Activated T-helper 2 cell treated with anti-CD3 and anti-CD28 coated beads, Interferon-gamma antibody, Interleukin-2, Interleukin-4, amounts not matched to agents 10 μg/mL and 5 μg/mL and 100 μg/mL, durations not matched to agents 14 hours and 24 hours and 36 hours (primary cell): ENCODE data around the gene FAM209B. TPM values are rescaled to one million over a fixed set of nuclear protein-coding genes. Genes with fewer than 3 reads are reported as not detected.
"Not testable (repeated sequence)": the region's sequence is repeated elsewhere in the genome, so short reads cannot be mapped to it uniquely, and the experiment has no call there.

Experiments used
- DNase-seq: peaks from one replicate; pipeline ENCODE4 v3.0.0; 2021; ENCODE audit warnings: low spot score
- H3K27ac Mint-ChIP-seq: one replicate; pipeline ENCODE4 v1.8.0; 2021; ENCODE audit warnings: mixed read lengths
- H3K27me3 Mint-ChIP-seq: one replicate; pipeline ENCODE4 v1.8.0; 2021; ENCODE audit warnings: low read depth, mixed read lengths
- H3K36me3 Mint-ChIP-seq: one replicate; pipeline ENCODE4 v1.8.0; 2021; ENCODE audit warnings: low read depth, mixed read lengths
- H3K4me1 Mint-ChIP-seq: one replicate; pipeline ENCODE4 v1.8.0; 2021; ENCODE audit warnings: low read depth, mixed read lengths
- H3K4me3 Mint-ChIP-seq: one replicate; pipeline ENCODE4 v1.8.0; 2021; ENCODE audit warnings: low read depth, mild to moderate bottlenecking, moderate library complexity, mixed read lengths
- H3K9me3 Mint-ChIP-seq: one replicate; pipeline ENCODE4 v1.8.0; 2021; ENCODE audit warnings: mixed read lengths
- intact Hi-C: fragments of 100-400 bp; cut with micrococcal nuclease; formaldehyde crosslinking; loops from one replicate; pipeline ENCODE4 v1.15.1; 2023
- total RNA-seq: library from RNA; stranded (reverse); gene quantifications from 2 replicates; pipeline ENCODE4 v1.2.3, GENCODE V29; 2022

Gene FAM209B
- total RNA-seq, 1 donor from 2014 or later = 1.8 TPM

DNA sequence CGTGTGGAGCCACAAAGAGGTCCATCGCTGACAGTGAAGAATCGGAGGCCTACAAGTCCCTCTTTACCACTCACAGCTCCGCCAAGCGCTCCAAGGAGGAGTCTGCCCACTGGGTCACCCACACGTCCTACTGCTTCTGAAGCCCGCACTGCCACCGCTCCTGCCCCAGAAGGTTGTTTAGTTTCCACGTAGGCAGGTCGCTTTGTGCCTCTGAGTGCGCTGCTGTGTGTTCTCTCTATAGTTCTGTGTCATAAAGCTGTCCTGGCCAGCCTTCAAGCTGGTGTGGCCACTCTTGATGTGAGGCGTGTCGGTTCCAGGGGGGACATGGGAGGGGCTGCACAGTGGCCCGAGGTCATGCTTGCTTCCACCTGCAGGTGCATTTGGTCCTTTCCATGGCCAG is 14.9 kb upstream of the FAM209B start:
- H3K36me3 Mint-ChIP-seq = peaks cover 77% of the 10 kb centered on the region
- no peak for DNase-seq
- no peaks in the 10 kb centered on the region for H3K27me3 Mint-ChIP-seq
- no peak overlapping the region for H3K27ac Mint-ChIP-seq
- intact Hi-C loops = loop anchor here (5.0 kb wide), 1 partner anchor 116 kb away; no protein-coding TSS in a partner anchor
- peaks cover 2% of the 10 kb centered on the region for H3K4me1 Mint-ChIP-seq
- H3K4me3 Mint-ChIP-seq = no peak overlapping the region
- H3K9me3 Mint-ChIP-seq = peaks cover 22% of the 10 kb centered on the region

DNA sequence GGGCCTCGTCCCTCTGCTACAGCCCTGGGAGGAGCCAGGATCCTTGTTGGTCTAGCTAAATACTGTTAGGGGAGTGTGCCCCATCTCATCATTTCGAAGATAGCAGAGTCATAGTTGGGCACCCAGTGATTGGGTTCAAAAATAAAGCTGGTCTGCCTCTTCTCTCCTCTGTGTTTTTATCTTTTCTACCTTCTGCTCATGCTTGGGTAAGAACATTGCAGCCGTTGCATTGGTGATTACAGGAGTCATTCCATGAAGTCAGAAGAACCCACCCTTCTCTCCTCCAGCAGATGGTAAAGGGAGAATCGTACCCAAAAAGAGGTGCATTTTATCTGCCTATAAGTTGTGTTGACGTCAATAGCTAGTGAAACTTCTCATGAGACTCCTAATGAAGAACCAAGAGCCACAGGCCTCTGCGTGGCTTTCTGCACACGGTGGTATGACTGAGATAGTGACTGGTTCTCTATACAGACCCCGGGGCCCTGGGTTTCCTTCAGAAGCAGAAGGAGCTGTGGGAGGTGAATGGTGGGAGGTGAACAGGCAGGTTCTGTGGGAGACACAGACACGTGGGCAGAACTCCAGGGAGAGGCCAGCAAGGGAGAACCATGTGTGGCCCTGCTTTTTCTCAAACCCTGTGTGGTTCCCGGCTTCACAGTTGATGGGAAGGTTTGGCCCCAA is 14.2 kb upstream of the FAM209B start:
- no peak for DNase-seq
- no peak overlapping the region for H3K27ac Mint-ChIP-seq
- H3K27me3 Mint-ChIP-seq = no peaks in the 10 kb centered on the region
- H3K36me3 Mint-ChIP-seq = peaks cover 76% of the 10 kb centered on the region
- H3K9me3 Mint-ChIP-seq = peaks cover 22% of the 10 kb centered on the region
- no peak overlapping the region for H3K4me3 Mint-ChIP-seq
- intact Hi-C loops = loop anchor here (5.0 kb wide), 1 partner anchor 117 kb away; no protein-coding TSS in a partner anchor
- peaks cover 6% of the 10 kb centered on the region for H3K4me1 Mint-ChIP-seq

DNA sequence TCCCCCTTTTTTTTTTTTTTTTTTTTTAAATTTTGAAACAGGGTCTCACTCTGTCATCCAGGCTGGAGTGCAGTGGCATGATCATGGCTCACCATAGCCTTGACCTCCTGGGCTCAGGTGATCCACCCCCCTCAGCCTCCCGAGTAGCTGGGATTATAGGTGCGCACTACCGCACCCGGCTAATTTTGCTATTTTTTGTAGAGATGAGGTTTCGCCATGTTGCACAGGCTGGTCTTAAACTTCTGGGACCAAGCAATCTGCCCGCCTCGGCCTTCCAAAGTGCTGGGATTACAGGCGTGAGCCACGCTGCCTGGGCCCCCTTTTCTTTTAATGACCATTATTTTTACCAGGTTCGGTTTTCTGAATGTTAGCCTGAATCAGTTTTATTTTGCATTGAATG is 13.5 kb upstream of the FAM209B start:
- intact Hi-C loops = loop anchor here (5.0 kb wide), 1 partner anchor 117 kb away; no protein-coding TSS in a partner anchor

DNA sequence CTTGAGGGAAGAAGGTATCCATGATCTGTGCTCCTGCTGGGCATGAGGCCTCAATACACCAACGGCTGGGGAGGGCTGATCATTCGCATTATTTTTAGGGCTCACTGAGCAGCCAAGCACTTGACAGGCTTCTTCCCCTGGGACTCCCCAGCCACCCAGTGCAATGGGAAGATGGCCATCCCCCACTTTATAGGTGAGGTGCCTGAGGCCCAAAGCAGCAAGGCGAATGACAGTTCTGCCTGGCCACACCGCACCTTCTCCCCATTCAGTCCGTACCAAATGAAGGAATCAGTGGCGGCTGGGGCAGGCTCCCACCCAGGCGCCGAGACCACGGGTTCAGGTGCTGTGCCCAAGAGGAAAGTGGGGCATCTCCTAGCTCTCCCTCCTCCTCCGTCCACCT is 12.9 kb upstream of the FAM209B start:
- H3K4me3 Mint-ChIP-seq = no peak overlapping the region
- intact Hi-C loops = no loop called here
- H3K4me1 Mint-ChIP-seq = peaks cover 6% of the 10 kb centered on the region
- no peak overlapping the region for H3K27ac Mint-ChIP-seq
- peaks cover 22% of the 10 kb centered on the region for H3K9me3 Mint-ChIP-seq
- peaks cover 73% of the 10 kb centered on the region for H3K36me3 Mint-ChIP-seq
- no peak for DNase-seq
- peaks cover 2% of the 10 kb centered on the region for H3K27me3 Mint-ChIP-seq

More for the DNA sequence above, 13.5 kb upstream of the FAM209B start:
- H3K4me3 Mint-ChIP-seq = no peak overlapping the region
- no peaks in the 10 kb centered on the region for H3K27me3 Mint-ChIP-seq
- H3K9me3 Mint-ChIP-seq = peaks cover 22% of the 10 kb centered on the region
- no peak for DNase-seq
- H3K27ac Mint-ChIP-seq = no peak overlapping the region
- peaks cover 6% of the 10 kb centered on the region for H3K4me1 Mint-ChIP-seq
- H3K36me3 Mint-ChIP-seq = peaks cover 75% of the 10 kb centered on the region

DNA sequence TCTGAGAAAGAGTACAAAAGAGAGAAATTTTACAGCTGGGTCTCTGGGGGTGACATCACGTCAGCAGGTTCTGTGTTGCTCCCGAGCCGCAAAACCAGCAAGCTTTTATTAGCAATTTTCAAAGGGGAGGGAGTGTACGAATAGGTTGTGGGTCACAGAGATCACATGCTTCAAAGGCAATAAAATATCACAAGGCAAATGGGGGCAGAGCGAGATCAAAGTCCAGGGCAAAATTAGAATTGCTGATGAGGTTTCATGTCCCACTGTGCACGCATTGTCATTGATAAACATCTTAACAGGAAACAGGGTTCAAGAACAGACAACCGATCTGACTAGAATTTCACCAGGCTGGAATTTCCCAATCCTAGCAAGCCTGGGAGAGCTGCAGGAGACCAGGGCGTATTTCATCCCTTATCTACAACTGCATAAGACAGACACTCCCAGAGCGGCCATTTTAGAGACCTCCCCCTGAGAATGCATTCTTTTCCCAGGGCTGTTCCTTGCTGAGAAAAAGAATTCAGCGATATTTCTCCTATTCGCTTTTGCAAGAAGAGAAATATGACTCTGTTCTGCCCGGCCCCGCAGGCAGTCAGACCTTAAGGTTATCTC is 12.2 kb upstream of the FAM209B start:
- DNase-seq, H3K27ac Mint-ChIP-seq, H3K4me3 Mint-ChIP-seq, H3K4me1 Mint-ChIP-seq, H3K27me3 Mint-ChIP-seq, intact Hi-C loops: not testable (repeated sequence)
- Mint-ChIP-seq H3K9me3 (peaks cover 22% of the 10 kb centered on the region), H3K36me3 (peaks cover 66% of the 10 kb centered on the region)

DNA sequence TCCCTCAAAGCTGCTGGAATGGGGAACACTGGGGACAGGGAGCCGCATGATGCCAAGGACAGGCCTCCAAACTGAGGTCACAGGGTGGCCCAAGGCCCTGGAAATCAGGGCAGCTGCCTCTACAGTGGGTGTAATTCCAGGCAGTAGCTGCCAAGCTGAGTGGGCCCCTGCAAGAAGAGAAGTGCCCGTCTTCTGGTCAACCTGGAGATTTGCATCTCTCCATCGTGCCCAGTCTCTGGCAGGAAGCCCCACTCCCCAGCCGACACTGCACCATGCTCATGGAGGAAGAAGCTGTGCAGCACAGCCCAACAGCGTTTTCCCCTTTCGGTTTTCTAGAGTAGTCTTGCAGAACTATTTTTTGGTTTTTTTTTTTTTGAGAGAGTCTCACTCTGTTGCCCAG is 10.7 kb upstream of the FAM209B start:
- intact Hi-C loops = no loop called here
- Mint-ChIP-seq H3K36me3 (peaks cover 57% of the 10 kb centered on the region), H3K27me3 (peaks cover 2% of the 10 kb centered on the region), H3K27ac (no peak overlapping the region), H3K9me3 (peaks cover 22% of the 10 kb centered on the region), H3K4me1 (peaks cover 6% of the 10 kb centered on the region), H3K4me3 (no peak overlapping the region)
- DNase-seq = no peak

DNA sequence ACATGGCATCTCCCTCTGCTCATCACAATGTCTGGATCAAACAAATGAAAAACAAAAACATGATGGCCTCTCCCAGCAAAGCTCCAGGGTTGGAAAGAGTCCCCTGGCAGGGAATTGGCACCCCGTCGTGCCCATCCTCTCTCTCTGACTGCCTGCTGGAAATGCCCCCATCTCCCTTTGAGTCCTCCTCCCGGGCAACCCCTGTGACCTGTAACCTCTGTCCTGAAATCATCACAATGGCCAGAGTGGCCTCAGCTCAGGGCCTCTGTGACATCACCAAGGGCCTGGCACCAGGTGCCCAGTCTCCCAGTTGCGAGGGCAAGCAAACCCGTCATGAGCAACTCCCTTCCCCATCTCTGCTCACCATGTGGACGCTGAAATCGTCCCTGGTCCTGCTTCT is 8.6 kb upstream of the FAM209B start, which contains the start of gene FAM209A:
Gene FAM209A (plus strand): TSS at position 301 of the 400 bp plus-strand sequence. CDS start 65 bp downstream, at position 366.
- H3K4me3 Mint-ChIP-seq, H3K27me3 Mint-ChIP-seq, intact Hi-C loops, H3K4me1 Mint-ChIP-seq, H3K27ac Mint-ChIP-seq, DNase-seq: not testable (repeated sequence)
- H3K9me3 Mint-ChIP-seq = peaks cover 18% of the 10 kb centered on the region
- H3K36me3 Mint-ChIP-seq = peaks cover 35% of the 10 kb centered on the region

DNA sequence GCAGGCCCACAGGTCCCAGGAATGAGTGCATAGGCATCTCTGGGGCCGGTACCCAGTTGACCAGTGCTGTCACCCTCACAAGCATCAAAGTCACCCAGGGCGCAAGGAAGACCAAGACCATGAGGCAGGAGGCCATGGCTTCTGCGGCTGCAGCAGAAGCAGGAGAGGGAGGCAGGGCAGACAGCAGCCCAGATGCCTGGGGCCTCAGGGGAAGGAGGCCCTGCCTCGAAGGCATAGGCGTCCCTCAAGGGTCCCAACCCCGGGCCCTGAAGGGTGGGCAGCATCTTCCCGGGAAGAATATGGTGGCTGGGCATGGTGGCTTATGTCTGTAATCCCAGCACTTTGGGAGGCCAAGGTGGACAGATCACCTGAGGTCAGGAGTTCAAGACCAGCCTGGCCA is 5.5 kb upstream of the FAM209B start:
- no peak overlapping the region for H3K27ac Mint-ChIP-seq
- no peaks in the 10 kb centered on the region for H3K9me3 Mint-ChIP-seq

DNA sequence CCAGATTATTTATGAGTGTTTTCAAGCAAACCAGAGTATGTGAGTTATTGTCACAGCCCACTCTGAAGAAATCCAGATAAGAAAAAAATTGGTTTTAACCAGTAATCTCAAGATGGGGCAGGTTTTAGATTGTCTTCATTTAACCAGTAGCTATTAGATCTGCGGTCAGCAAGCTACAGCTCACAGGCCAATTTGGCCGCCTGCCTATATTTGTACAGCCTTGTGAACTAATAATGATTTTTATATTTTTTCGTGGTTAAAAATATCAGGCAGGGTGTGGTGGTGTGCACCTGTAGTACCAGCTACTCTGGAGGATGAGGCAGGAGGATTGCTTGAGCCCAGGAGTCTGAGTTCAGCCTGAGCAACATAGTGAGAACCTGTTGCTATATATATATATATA is 5.0 kb downstream of the FAM209B start:
- Mint-ChIP-seq H3K4me3 (no peak overlapping the region), H3K4me1 (no peaks in the 10 kb centered on the region), H3K9me3 (no peaks in the 10 kb centered on the region), H3K36me3 (no peaks in the 10 kb centered on the region), H3K27ac (no peak overlapping the region), H3K27me3 (no peaks in the 10 kb centered on the region)
- no peak for DNase-seq
- intact Hi-C loops = no loop called here

More for the DNA sequence above, 5.5 kb upstream of the FAM209B start:
- intact Hi-C loops = no loop called here
- DNase-seq = no peak
- H3K27me3 Mint-ChIP-seq = peaks cover 2% of the 10 kb centered on the region
- no peak overlapping the region for H3K4me3 Mint-ChIP-seq
- peaks cover 6% of the 10 kb centered on the region for H3K4me1 Mint-ChIP-seq
- H3K36me3 Mint-ChIP-seq = peaks cover 6% of the 10 kb centered on the region

DNA sequence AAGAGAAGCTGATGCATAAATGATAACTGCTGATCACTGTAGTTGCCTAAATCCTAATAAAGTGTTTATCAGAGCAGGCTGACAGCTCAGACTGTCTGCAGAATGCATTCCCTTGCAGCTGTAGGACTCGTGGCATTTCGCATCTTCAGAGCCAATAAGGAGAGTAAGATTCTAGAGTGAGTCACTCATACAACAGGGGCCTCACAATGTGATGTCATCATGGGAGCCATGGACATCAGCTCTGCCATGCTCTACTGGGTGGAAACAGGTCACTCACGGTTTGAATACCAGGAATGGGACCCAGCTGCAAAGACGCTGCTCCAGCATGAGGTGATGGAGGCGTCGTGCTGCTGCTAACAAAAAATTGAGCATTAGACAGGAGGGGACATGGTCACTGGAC is 7.4 kb downstream of the FAM209B start:
- H3K9me3 Mint-ChIP-seq = no peaks in the 10 kb centered on the region
- H3K4me3 Mint-ChIP-seq = no peak overlapping the region
- H3K27me3 Mint-ChIP-seq = no peaks in the 10 kb centered on the region
- no peak for DNase-seq
- no peaks in the 10 kb centered on the region for H3K36me3 Mint-ChIP-seq
- intact Hi-C loops = no loop called here
- H3K4me1 Mint-ChIP-seq = no peaks in the 10 kb centered on the region
- H3K27ac Mint-ChIP-seq = no peak overlapping the region

DNA sequence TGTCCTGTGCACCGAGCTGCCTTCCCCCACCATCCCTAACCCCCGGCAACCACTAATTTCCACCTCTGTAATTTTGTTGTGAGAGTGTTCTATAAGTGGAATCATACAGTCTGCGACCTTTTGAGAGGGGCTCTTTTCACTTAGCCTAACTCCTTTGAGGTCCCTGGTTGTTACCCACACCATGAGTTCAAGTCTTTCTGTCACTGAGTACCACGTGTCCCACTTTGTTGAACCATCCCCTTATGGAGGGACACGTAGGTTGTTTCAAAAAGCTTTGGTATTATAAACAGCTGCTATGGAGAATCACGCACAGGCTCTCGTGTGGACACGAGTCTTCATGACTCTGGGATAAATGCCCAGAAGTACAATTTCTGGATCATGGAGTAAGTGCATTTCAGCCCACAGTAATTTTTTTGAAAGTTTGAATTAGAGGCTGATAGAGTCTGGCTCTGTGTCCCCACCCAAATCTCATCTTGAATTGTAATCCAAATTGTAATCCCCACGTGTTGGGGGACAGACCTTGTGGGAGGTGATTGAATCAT is 9.5 kb downstream of the FAM209B start:
- H3K4me1 Mint-ChIP-seq = no peaks in the 10 kb centered on the region
- no peaks in the 10 kb centered on the region for H3K9me3 Mint-ChIP-seq
- H3K4me3 Mint-ChIP-seq = no peak overlapping the region
- H3K27me3 Mint-ChIP-seq = no peaks in the 10 kb centered on the region
- intact Hi-C loops = no loop called here
- H3K36me3 Mint-ChIP-seq = no peaks in the 10 kb centered on the region
- DNase-seq = no peak
- H3K27ac Mint-ChIP-seq = no peak overlapping the region

DNA sequence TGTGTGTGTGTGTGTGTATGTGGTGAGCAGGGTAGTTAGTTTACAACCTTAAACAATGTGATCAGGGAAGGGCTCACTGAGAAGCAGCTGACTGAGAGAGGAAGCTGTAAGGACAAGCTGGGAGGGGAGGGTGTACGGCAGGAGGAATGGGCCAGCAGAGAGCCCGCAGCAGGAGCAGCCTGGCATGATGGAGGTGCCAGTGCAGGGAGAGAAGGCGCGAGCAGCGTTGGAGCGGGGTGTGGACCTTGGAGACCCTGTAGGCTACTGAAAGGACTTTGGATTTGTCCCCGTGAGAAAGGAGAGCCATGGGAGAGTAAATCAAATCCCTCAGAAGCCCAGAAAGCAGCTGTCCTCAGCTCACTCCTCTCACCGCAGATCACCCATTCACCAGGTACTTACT is 18.5 kb downstream of the FAM209B start:
- intact Hi-C loops = loop anchor here (5.0 to 10.0 kb wide), 3 partner anchors 76 to 793 kb away; partner anchors contain the start of gene TFAP2C
- Mint-ChIP-seq H3K27me3 (peaks cover 3% of the 10 kb centered on the region), H3K27ac (no peak overlapping the region), H3K4me3 (no peak overlapping the region), H3K4me1 (peaks cover 8% of the 10 kb centered on the region), H3K36me3 (no peaks in the 10 kb centered on the region), H3K9me3 (no peaks in the 10 kb centered on the region)
- no peak for DNase-seq
